Measurements from ENCODE around the gene SEC24B. TPM values are rescaled to one million over a fixed set of nuclear protein-coding genes. Genes with fewer than 3 reads are reported as not detected.
"Not testable (repeated sequence)": the region's sequence is repeated elsewhere in the genome, so short reads cannot be mapped to it uniquely, and the experiment has no call there.

SEC24B gene
- total RNA-seq, 1 donor from 2014 or later = 32.7 TPM

- no peaks in the 10 kb centered on the region for H3K27me3 Mint-ChIP-seq (ENCODE audit: low read depth)
- DNase-seq (ENCODE audit: low spot score) = no peak
- H3K27ac Mint-ChIP-seq (ENCODE audit: unreplicated experiment) = no peak overlapping the region
- no peaks in the 10 kb centered on the region for H3K9me3 Mint-ChIP-seq (ENCODE audit: low read depth)
- peaks cover 26% of the 10 kb centered on the region for H3K36me3 Mint-ChIP-seq (ENCODE audit: low read depth)
- H3K4me1 Mint-ChIP-seq (ENCODE audit: low read depth) = no peaks in the 10 kb centered on the region
- no peak overlapping the region for H3K4me3 Mint-ChIP-seq (ENCODE audit: unreplicated experiment)
- no peak for TF ChIP-seq CTCF (IDR thresholded peaks at IDR 0.05)
Observed at GRCh38 chr4:109497511-109497910, 63.9 kb downstream of the SEC24B start.

GRCh38 chr4:109499513-109499912 lies 65.9 kb downstream of the SEC24B start:
- no peak overlapping the region for H3K27ac Mint-ChIP-seq (ENCODE audit: unreplicated experiment)
- DNase-seq (ENCODE audit: low spot score) = no peak
- H3K4me1 Mint-ChIP-seq (ENCODE audit: low read depth) = no peaks in the 10 kb centered on the region
- no peak overlapping the region for H3K4me3 Mint-ChIP-seq (ENCODE audit: unreplicated experiment)
- H3K36me3 Mint-ChIP-seq (ENCODE audit: low read depth) = peaks cover 31% of the 10 kb centered on the region
- H3K27me3 Mint-ChIP-seq (ENCODE audit: low read depth) = no peaks in the 10 kb centered on the region
- no peaks in the 10 kb centered on the region for H3K9me3 Mint-ChIP-seq (ENCODE audit: low read depth)
- no peak for TF ChIP-seq CTCF (IDR thresholded peaks at IDR 0.05)

GRCh38 chr4:109506890-109507289 lies 73.3 kb downstream of the SEC24B start:
- Mint-ChIP-seq H3K4me3 (ENCODE audit: unreplicated experiment) (no peak overlapping the region), H3K9me3 (ENCODE audit: low read depth) (peaks cover 2% of the 10 kb centered on the region), H3K36me3 (ENCODE audit: low read depth) (peaks cover 24% of the 10 kb centered on the region), H3K4me1 (ENCODE audit: low read depth) (no peaks in the 10 kb centered on the region), H3K27me3 (ENCODE audit: low read depth) (no peaks in the 10 kb centered on the region), H3K27ac (ENCODE audit: unreplicated experiment) (no peak overlapping the region)
- TF ChIP-seq CTCF (IDR thresholded peaks at IDR 0.05) = no peak
- DNase-seq (ENCODE audit: low spot score) = no peak

- Mint-ChIP-seq H3K4me3 (ENCODE audit: unreplicated experiment) (no peak overlapping the region), H3K36me3 (ENCODE audit: low read depth) (peaks cover 18% of the 10 kb centered on the region), H3K27me3 (ENCODE audit: low read depth) (no peaks in the 10 kb centered on the region), H3K4me1 (ENCODE audit: low read depth) (no peaks in the 10 kb centered on the region), H3K9me3 (ENCODE audit: low read depth) (no peaks in the 10 kb centered on the region), H3K27ac (ENCODE audit: unreplicated experiment) (no peak overlapping the region)
- DNase-seq (ENCODE audit: low spot score) = no peak
- TF ChIP-seq CTCF (IDR thresholded peaks at IDR 0.05) = no peak
Observed at GRCh38 chr4:109510687-109511086, 77.1 kb downstream of the SEC24B start.

GRCh38 chr4:109511414-109511813 lies 77.8 kb downstream of the SEC24B start:
- no peak for TF ChIP-seq CTCF (IDR thresholded peaks at IDR 0.05)
- peaks cover 18% of the 10 kb centered on the region for H3K36me3 Mint-ChIP-seq (ENCODE audit: low read depth)
- no peaks in the 10 kb centered on the region for H3K27me3 Mint-ChIP-seq (ENCODE audit: low read depth)
- H3K9me3 Mint-ChIP-seq (ENCODE audit: low read depth) = no peaks in the 10 kb centered on the region
- DNase-seq (ENCODE audit: low spot score) = no peak
- H3K4me1 Mint-ChIP-seq (ENCODE audit: low read depth) = no peaks in the 10 kb centered on the region
- H3K27ac Mint-ChIP-seq (ENCODE audit: unreplicated experiment) = no peak overlapping the region
- no peak overlapping the region for H3K4me3 Mint-ChIP-seq (ENCODE audit: unreplicated experiment)

GRCh38 chr4:109513368-109513767 lies 79.8 kb downstream of the SEC24B start:
- DNase-seq (ENCODE audit: low spot score); H3K9me3 Mint-ChIP-seq (ENCODE audit: low read depth); H3K27ac Mint-ChIP-seq (ENCODE audit: unreplicated experiment); H3K27me3 Mint-ChIP-seq (ENCODE audit: low read depth); H3K4me1 Mint-ChIP-seq (ENCODE audit: low read depth); H3K4me3 Mint-ChIP-seq (ENCODE audit: unreplicated experiment): not testable (repeated sequence)
- peaks cover 23% of the 10 kb centered on the region for H3K36me3 Mint-ChIP-seq (ENCODE audit: low read depth)

All from chondrocyte (in vitro differentiated cells).